Body of pancreas (tissue), 4 donors: ENCODE results near the gene MCF2L2.

Experiments
- POLR2A ChIP-seq, 3 donors: fragments of 450-650 bp; IDR thresholded peaks; one replicate each; pipeline ENCODE4 v1.6.1; 2016; ENCODE audit warnings: antibody characterized with exemption in 3 of 3, mild to moderate bottlenecking in 2 of 3
- TF ChIP-seq, protein P1 (sequence below), 7 experiments: fragments of 450-650 bp in 4 of 7; fragments of 200-600 bp in 3 of 7; sonication (generic) in 3 of 7; IDR thresholded peaks; one replicate each; pipeline ENCODE4 v1.5.1; 2016 to 2019; ENCODE audit warnings: antibody characterized with exemption in 7 of 7

DNA sequence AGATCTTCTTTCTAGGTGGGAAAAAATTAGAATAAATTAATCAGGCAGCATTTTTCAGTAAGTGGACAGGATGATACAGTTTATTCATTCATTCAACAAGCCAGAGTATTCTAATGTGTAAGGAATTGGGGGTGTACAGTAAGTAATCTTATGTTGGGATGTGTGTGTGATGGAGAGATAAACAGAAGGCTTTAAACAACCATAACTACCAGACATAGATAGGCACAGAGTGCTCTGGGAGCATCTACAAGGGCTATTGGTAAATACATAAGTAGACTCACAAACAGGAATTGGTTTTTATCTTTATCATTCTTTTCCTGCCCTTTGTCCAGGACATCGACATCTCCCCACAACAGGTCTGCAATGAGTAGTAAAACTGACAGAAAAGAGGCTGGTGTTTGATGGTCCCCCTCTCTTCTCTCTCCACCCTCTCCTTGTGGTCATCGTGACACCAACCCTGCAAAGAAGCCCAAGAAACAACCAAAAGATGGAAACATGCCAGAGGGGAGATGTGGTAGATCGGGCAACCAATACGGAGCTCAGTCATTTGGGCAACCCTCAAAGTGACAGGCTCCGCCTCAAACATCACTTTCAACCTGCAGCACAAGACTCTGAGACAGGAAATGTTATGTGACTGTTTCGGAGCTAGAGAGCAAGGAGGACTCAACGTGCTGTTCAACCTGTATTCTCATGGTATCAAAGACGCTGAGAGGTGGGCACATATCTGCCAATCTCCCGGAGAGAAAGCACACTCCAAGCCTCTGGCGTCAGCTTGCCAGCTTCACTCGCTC, 204.0 kb downstream of the MCF2L2 start:
- no peak for TF ChIP-seq POLR2A (IDR thresholded peaks at IDR 0.05)
- TF ChIP-seq, protein P1, sequence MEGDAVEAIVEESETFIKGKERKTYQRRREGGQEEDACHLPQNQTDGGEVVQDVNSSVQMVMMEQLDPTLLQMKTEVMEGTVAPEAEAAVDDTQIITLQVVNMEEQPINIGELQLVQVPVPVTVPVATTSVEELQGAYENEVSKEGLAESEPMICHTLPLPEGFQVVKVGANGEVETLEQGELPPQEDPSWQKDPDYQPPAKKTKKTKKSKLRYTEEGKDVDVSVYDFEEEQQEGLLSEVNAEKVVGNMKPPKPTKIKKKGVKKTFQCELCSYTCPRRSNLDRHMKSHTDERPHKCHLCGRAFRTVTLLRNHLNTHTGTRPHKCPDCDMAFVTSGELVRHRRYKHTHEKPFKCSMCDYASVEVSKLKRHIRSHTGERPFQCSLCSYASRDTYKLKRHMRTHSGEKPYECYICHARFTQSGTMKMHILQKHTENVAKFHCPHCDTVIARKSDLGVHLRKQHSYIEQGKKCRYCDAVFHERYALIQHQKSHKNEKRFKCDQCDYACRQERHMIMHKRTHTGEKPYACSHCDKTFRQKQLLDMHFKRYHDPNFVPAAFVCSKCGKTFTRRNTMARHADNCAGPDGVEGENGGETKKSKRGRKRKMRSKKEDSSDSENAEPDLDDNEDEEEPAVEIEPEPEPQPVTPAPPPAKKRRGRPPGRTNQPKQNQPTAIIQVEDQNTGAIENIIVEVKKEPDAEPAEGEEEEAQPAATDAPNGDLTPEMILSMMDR (IDR thresholded peaks at IDR 0.05), result no peak
